NCI-H187 (cell line): Measurements from ENCODE around the gene CLNK.

ENCODE experiments used
- DNase-seq, 2 experiments: peaks; one replicate each; lab custom pipeline; 2025; lab: John Stamatoyannopoulos, UW

Gene CLNK, protein sequence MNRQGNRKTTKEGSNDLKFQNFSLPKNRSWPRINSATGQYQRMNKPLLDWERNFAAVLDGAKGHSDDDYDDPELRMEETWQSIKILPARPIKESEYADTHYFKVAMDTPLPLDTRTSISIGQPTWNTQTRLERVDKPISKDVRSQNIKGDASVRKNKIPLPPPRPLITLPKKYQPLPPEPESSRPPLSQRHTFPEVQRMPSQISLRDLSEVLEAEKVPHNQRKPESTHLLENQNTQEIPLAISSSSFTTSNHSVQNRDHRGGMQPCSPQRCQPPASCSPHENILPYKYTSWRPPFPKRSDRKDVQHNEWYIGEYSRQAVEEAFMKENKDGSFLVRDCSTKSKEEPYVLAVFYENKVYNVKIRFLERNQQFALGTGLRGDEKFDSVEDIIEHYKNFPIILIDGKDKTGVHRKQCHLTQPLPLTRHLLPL

DNA sequence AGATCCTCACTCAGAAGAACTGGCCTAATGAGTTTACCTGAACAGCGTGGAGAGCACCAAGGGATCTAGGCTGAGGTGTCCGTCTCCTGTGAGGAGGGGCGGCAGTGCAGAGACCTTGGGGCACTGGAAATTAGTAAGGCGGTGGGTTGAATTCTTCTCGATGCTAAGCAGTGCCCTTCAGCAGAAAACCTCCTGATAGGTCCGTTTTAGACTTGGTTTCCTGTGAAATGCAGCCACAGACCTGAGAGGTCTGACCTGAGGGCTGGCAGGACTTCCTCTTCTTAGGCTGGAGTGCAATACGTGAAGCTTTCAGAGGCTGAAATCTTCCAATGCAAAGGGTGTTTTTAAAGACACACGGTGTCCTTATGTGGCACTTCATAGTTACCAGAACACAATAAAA is at the start of gene CLNK:
Gene CLNK (minus strand): TSS at position 138 of the 400 bp plus-strand sequence. CDS start 16,899 bp downstream, outside the sequence.
- DNase-seq, result no peak

DNA sequence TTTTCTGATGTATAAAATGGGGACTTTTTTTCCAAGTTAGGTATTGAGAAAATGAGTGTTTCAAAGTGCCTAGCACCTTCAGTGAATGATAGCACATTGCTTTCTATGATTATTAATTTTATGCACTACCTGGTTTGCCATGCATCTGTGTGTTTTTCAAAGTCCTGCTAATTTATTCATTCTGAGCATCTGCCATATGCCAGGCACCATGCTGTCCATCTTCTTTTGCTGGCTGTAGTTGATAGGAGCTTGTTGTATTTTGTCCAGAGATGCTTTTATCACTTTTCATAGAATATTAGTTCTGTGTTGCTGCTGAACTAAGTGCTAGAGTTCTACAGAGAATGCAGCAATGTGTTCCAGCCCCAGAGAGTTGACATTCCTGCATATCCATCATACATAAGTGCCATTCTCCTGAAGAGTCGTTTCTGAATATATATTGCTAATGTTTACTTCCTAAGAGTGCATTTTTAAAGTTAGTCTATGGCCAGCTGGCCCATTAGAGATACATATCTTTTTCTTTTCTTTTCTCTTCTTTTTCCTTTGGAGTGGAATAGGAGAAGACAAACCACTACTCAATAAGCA is 49.0 kb upstream of the CLNK start:
- DNase-seq, result no peak

DNA sequence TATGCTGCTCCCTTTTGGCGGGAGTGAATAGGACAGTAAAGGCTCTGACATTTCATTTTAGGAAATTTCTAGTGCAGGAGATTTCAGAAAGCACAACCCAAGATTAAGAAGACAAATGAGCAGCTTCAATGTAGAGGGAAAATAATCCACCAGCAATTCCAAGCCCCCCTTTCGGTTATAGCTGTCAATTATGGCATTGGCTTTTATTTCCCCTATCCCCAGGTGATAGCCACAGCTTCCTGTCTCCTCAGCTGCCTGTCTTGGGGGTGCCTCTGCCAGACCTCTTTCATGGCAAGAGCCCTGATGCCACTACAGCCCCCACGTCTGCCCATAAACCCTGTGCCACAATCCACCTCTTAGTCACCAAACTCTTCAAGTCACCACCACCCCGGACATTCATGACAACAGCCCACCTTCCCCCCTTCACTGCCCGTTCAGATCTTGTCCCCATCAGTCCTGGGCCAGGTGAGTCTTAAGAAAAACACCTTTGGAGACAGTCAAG is 48.4 kb upstream of the CLNK start:
- DNase-seq, result no peak

DNA sequence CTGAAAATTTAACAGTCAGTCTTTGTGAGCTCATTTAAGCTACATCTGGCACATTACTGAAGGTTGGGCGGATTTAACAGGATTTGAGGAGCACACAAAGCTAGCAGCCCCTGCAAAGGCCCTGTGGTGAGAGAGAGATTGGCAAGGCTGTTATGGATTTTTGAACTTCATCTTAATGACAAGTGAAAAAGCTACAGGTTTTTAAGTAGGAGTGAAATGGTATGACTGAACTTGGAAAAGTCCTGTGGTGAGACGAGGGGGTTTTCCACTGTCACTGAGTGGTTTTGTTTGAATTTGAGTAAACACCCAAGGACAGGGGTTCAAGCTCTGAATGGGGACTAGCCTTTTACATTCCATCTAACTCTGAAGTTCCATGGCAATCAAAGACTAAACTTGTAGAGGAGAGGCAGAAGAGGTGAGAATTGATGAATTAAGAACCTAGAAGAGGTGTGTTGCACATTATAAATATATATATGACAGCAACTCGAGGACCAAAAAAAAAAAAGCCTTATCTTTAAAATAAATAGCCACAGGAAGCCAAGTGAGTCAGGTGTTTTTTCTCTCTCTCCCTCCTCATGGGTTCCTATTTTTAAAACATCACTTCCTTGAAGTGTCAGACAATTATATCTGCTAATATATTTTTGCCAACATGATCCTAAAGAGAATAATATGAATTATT is 47.8 kb upstream of the CLNK start:
- no peak for DNase-seq

DNA sequence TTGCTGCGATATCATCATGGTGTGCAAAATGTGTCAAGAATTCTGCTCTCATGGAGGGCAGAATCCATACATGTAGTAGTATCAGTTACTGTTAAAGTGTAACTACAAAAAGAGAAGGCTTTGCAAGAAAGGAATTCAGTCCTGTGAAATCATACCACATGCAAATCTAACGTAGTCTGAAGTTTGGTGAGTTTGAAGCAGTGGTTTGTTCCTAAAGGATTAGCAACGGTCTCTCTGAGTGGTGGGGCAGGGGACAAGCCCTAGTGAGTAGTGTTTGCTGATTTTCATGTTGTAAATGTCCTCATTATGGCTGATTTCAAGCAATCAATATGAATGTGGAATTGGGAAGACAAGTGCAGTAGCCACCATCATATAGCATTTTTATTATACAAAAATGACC is 47.1 kb upstream of the CLNK start:
- no peak for DNase-seq

DNA sequence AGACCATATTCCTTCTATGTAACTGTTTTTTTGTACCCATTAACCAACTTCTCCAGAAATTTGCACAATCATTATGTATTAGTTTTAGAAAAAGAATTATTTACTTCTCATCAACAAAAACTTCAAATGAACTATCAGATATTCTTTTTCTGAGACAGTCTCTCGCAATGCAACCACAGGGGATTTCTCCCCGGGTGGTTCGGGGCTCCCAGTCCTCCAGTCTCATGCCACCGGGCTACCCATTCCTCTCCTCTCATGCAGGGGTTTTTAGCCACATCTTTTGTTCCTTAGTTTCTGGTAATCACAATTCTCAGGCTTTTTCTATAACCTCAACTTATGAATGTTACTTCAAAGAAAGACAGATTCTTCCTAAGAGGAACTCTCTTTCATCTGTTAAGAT is 46.6 kb upstream of the CLNK start:
- no peak for DNase-seq

DNA sequence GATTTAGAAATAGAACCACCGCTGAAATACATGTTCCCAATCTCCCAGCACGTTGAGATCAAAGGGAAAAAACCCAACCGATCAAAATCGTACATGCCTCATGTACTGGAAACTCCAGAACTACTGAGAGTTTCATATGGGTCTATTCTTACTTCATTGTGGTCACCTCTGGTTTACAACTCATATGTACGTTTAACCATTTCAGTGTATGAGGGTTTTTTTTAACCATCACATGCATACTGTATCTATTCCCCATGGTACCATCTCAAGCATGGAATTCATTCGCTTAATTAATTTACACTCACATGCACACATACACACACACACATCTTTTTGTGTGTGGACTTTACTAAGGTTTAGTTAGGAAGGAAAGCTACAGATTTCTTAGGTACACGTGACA is 46.0 kb upstream of the CLNK start:
- DNase-seq, result no peak

DNA sequence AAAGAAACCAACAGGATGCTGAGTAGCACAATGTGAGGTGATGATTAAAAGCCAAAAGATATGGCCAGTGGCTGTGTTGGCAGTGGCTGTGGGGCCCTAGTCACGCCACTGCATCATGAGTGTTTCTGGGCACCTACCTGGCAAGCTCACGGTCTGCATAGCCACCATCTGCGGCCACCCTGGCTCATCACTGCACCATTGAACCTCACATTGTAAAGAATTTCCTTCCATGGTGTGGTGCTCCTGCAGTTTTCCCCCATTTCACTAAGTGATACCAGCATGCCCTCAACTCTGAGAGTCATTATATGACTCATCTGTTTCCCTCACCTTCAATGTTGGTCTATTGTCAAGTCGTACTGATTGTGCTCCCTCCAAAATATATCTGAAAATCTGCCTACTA is 45.5 kb upstream of the CLNK start:
- no peak for DNase-seq

DNA sequence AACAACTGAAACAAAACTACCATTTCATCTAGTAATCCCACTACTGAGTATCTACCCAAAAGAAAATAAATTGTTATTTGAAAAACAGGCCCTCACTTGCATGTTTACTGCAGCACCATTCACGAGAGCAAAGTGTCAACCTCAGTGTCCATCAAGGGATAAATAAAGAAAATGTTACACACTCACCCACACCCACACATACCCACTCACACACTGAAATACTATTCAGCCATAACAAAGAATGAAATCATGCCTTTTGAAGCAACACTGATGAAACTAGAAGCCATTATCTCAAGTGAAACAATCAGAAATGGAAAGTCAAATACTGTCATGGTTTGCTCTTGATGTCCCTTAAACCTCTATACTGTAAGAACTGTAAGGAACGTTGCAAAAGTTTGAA is 44.8 kb upstream of the CLNK start:
- DNase-seq, result no peak

DNA sequence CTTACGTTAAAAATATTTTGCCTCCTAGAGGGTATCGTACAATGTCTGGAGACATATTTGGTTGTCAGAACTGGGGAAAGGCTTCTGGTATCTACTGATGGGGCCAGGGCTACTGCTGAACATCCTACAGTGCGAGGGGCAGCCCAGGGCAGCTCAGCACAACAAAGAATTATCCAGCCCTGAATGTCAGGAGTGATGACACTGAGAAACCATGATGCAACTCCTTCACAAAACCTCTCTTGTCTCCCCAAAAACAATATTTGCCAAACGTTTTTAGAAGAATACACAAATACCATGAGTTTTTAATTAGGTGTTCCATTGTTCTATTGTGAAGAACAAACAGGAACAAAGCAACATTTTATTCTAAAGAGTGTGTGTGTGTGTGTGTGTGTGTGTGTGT is 43.4 kb upstream of the CLNK start:
- DNase-seq, result no peak

DNA sequence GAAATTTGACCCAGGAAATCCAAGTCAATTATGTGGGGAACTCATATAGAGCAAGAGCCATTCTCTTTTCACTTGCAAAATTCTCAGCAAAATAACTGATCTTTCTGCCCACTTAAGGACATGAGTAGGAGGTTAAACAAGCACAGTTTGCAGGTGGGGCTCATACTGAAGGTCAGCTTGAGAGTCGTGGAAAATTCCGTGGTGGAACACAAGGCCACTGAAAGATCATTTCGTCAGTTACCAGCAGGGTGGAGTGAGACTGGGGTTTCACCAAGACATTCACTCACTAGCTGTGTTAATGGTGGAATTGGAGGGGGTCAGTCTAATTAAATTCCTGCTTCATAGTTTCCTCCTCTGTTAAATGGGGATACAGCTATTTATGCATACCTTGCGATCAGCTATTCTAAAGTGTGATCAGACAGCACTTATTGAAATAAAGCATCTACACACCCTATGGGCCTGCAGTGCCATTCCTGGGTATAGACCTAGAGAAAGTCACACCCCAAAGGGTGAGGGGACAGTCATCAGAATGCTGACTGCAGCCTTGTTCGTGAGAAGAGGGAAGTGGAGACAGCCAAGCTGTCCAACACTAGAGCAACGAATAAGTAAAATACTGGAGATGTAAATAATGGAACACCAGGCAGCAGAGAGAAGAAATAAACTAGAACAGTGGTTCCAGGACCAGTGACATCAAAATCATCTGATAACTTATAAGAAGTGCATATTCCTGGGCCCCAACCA is 42.7 kb upstream of the CLNK start:
- DNase-seq, result no peak

DNA sequence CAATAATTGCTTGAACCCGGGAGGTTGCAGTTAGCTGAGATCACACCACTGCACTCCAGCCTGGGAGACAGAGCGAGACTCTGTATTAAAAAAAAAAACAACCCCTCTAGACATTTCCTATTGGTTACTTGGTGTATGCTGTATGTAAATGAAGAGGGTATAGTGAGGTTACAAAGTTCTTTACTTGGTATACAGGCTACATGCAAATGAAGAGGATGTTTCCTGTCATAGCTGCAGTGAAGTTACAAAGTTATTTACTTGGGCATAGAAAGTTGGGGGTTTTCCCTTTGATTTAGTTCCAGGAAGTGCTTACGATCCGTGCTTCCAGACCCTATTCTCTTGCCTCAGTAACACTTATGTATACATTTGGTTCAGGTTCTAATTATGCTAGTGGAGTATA is 38.4 kb upstream of the CLNK start:
- no peak for DNase-seq

DNA sequence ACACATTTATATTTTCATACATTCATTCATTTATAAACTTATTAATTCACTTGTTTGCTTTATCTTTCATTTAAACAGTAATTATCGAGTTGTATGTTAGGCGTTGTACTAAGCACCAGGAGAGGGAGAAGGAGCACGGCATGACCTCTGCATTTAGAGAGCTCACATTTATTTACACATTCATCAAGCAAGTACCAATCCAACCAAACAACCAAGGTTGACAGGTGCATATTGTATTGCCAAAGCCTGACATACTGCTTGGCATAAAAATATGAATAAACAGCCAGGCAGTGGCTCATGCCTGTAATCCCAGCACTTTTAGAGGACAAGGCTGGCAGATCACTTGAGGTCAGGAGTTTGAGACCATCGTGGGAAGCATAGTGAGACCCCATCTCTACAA is 37.0 kb upstream of the CLNK start:
- no peak for DNase-seq

DNA sequence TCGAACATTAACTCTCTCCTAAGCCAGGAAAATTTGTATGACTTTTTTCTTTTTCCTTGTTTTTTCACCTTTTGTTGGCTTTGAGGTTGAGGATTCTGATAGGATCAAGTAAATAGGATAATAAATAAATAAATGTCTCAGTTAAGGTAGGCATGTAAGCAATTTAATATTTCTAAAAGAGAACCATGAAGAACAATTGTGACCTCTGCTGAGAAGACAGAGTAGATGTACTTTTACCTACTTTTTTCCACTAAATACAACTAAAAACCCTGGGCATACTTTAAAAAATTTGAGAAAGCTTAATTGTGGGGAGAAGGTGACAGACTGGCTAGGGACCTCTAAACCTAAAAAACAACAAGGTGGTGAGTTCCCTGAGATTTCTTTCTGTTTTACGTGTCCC is 31.6 kb upstream of the CLNK start:
- DNase-seq, result no peak

DNA sequence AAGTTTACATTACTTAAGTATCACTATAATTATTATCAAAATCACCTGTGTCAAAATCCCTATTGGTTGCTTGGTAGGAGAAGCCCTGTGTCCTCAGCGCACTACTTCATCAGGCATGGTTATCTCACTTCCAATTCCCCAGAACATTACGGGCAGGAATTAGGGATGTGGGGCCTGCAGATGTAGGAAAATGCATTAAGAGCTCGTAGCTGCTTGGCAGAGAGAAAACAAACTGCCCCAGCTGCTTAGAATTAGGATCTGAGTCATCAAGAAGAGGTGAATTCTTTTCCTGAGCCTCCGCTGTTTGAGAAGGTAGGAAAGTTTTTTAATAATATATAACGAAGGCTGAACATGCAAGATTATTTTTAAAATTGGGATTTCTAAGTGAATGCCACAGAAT is 31.1 kb upstream of the CLNK start:
- DNase-seq, result no peak

DNA sequence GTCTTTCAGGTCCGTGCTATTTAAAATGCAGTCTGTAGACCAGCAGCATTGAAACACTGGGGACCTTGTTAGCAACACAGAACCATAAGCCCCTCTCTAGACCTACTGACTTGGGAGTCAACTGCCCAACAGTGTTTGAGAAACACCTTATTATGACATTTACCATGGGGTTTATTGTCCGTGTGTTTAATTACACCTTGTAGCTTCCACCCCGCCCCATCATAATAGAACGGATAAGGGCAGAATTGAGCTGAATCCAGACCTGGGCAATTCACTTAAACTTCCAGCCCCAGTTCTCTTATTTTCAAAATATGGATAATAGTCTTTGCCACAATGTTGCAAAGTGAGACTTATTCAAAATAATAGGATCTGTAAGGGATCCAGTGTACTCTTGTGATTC is 30.6 kb upstream of the CLNK start:
- no peak for DNase-seq

DNA sequence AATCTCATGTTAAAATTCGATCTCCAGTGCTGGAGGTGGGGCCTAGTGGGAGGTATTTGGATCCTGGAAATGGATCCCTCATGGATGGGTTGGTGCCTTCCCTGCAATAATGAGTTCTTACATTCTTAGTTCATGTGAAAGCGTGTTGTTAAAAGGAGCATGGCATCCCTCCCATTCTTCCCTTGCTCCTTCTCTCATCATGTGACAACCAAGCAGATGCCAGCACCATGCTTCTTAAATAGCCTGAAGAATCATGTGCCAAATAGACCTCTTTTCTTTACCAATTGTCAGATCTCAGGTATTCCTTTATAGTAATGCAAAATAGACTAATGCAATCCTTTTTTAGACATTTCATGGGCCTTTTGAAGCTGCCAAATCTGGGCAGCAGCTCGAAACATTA is 29.0 kb upstream of the CLNK start:
- no peak for DNase-seq

DNA sequence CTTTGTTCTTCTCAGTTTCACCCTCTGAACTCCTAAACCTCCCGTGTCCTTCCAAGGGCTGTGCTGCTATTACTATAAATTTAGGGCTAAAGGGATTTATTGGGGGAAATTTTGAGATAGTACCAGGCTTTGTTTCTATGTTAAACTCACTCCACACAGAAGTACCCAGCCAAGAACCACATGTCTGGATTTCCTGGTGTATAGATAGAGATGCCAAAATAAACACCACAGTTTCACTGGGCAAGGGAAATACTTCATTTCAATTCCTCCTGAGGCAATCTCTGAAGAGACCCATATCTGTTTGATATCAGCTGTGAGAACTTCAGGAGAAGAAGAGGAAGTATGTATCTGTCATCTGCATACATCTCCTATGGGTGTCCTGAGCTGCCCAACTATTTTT is 21.7 kb upstream of the CLNK start:
- no peak for DNase-seq

DNA sequence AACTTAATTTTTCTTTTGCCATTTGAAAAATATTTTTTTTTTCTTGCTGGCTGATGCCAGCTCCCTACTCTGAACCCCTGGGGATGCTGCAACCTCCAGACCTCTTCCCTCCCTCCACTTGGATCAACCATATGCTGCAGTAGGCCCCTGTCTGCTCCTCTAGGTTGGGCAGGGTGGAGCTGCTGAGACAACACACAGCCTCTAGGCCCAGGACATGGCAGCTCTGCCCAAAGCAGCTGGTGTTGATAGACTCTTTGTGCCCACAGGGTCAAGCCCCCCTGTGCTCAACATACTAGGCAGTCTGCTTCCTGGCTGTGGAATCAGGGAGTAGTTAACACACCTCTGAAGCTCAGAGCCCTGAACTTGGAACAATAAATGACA is 19.9 kb upstream of the CLNK start:
- DNase-seq, result no peak

DNA sequence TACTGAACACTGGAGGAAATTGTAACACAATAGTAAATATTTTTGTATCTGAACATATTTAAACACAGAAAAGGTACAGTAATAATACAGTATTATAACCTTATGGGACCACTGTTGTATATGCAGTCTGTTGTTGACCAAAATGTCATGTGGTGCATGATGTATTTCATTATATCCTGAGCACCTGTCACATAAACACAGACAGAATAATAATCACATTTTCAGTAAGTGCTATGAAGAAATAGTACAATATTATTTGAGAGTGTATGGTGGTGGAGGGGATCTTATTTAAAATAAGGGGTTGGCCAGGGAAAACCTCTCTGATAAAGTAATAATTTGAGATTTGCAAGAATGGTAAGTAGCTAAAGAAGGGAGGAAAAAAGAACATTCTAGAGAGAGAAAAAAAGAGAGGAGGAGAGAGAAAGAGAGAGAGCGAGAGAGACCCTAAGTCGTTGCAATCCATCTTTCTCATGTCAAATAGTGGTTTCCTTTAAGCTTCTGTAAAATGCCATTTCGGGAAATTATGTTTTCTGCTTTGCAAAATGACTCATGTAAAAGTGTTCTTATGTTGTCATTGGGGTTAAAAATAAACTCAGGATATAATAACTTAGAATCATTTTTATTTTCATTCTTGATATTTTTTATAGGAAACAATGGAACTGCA is 19.3 kb upstream of the CLNK start:
- no peak for DNase-seq

DNA sequence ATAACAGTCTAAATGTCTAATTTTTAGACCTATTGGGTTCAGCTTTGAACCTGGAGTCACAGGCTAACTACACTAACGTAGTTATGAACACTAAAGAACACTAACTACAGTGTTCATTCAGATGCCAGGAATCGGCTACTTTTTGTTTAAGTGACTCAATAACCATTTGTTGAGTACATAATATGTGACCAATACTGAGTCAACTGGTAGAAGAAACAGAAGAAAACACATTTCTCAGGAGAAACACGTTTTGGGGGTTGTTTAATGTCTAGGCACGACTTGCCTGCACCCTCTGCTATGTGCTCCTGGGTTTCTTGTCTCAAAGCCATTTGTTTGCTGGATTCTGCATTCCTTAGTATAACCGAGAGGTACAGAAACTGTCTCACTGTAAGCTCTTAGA is 18.6 kb upstream of the CLNK start:
- DNase-seq, result no peak
